HepG2 (cell line): ENCODE measurements around the gene GNG13. TPM values are rescaled to one million over a fixed set of nuclear protein-coding genes. Genes with fewer than 3 reads are reported as not detected.
A peak's percentile ranks its signal among the peaks of the same experiment; 100 is the strongest.

ENCODE experiments used
- ATAC-seq: fragments of 200-7000 bp; cut with Tn5 transposase; 3 replicates; pipeline ENCODE4 v1.9.1; 2020; ENCODE audit warnings: mild to moderate bottlenecking, moderate library complexity
- BruUV-seq: library from RNA; stranded (reverse); fragments of 400-500 nt; replicated peaks from 2 replicates; lab custom pipeline; 2021; lab: Mats Ljungman, UMichigan
- CTCF ChIA-PET: fragments of 300-600 bp; formaldehyde crosslinking; extraction: SDS; loops from one replicate; lab custom pipeline; 2021; ENCODE audit warnings: low total read pairs, inconsistent platforms, low intra/inter-chr PET ratio; lab: Yijun Ruan, JAX
- POLR2A ChIA-PET: fragments of 350-600 bp; sonication (Branson Sonifier 250); formaldehyde crosslinking; loops from one replicate; lab custom pipeline; 2020; ENCODE audit warnings: antibody characterized with exemption, inconsistent platforms; lab: Yijun Ruan, JAX
- DNase-seq: peaks from one replicate; pipeline ENCODE4 v3.0.0-alpha.2; 2015; ENCODE audit warnings: low spot score
- FAIRE-seq: peaks from 3 replicates; lab custom pipeline; 2011; peaks lifted over from hg19 to GRCh38; lab: Jason Lieb, UNC
- H2AFZ ChIP-seq: one replicate; pipeline ENCODE4 v1.6.1; 2011; ENCODE audit warnings: low read length, inconsistent platforms
- H3K27ac ChIP-seq: fragments of 300-600 bp; 3 replicates; pipeline ENCODE4 v1.8.0; 2011; ENCODE audit warnings: mixed run types, mild to moderate bottlenecking, mixed read lengths, low read length, inconsistent platforms; ENCODE audit not compliant: insufficient read depth; ENCODE audit errors: extremely low read length
- H3K27me3 ChIP-seq, 2 experiments: fragments of 200-600 bp in 1 of 2; 2 replicates in 1 of 2; 3 replicates in 1 of 2; pipeline versions ENCODE4 v1.6.0 to v1.8.0; 2011; ENCODE audit warnings: low read length in 2 of 2, mild to moderate bottlenecking in 2 of 2, moderate library complexity in 2 of 2, inconsistent platforms in 1 of 2; ENCODE audit not compliant: insufficient read depth in 2 of 2, control insufficient read depth in 1 of 2
- H3K36me3 ChIP-seq, 2 experiments: fragments of 200-600 bp in 1 of 2; replicated peaks in 1 of 2; 2 replicates in 1 of 2; 3 replicates in 1 of 2; pipeline versions ENCODE4 v1.5.1 to v1.8.0; 2011; ENCODE audit warnings: low read length in 2 of 2, inconsistent platforms in 1 of 2; ENCODE audit not compliant: insufficient read depth in 2 of 2, control insufficient read depth in 1 of 2
- H3K4me1 ChIP-seq: 2 replicates; pipeline ENCODE4 v1.5.1; 2012; ENCODE audit warnings: low read length, inconsistent platforms; ENCODE audit not compliant: insufficient read depth
- H3K4me2 ChIP-seq: 2 replicates; pipeline ENCODE4 v1.6.0; 2011; ENCODE audit warnings: low read depth, low read length, inconsistent platforms
- H3K4me3 ChIP-seq, 3 experiments: fragments of 200-600 bp in 1 of 3; sonication (generic), shearing (Covaris generic) in 1 of 3; replicated peaks in 1 of 3; 2 replicates each; pipeline ENCODE4 v1.5.1; 2011 to 2016; ENCODE audit warnings: low read length in 3 of 3, inconsistent platforms in 2 of 3, low read depth in 2 of 3, mild to moderate bottlenecking in 2 of 3, control low read depth in 1 of 3, mixed read lengths in 1 of 3; ENCODE audit not compliant: insufficient read depth in 1 of 3
- H3K79me2 ChIP-seq: one replicate; pipeline ENCODE4 v1.6.1; 2011; ENCODE audit warnings: low read length, inconsistent platforms; ENCODE audit not compliant: insufficient read depth
- H3K9ac ChIP-seq: 2 replicates; pipeline ENCODE4 v1.6.0; 2011; ENCODE audit warnings: mild to moderate bottlenecking, low read depth, low read length, inconsistent platforms; ENCODE audit not compliant: insufficient read depth
- H3K9me3 ChIP-seq: 2 replicates; pipeline ENCODE4 v1.5.1; 2012; ENCODE audit warnings: mild to moderate bottlenecking, low read length
- H4K20me1 ChIP-seq: 2 replicates; pipeline ENCODE4 v1.6.0; 2011; ENCODE audit warnings: inconsistent platforms, mild to moderate bottlenecking, low read length, moderate library complexity; ENCODE audit not compliant: insufficient read depth
- BHLHE40 ChIP-seq: IDR thresholded peaks from 2 replicates; pipeline ENCODE4 v1.6.1; 2011; ENCODE audit warnings: low read length, improper control_type of control experiment
- CBX5 ChIP-seq: sonication (generic); formaldehyde crosslinking; IDR thresholded peaks from 2 replicates; pipeline ENCODE4 v1.4.0; 2020; ENCODE audit warnings: missing genetic modification reagents, borderline replicate concordance
- PRMT3 ChIP-seq: sonication (generic); formaldehyde crosslinking; IDR thresholded peaks from 2 replicates; pipeline ENCODE4 v1.8.1; 2022; ENCODE audit warnings: low read depth, mild to moderate bottlenecking, moderate library complexity, missing genetic modification reagents, borderline replicate concordance
- ZNF563 ChIP-seq: sonication (generic); formaldehyde crosslinking; IDR thresholded peaks from 2 replicates; pipeline ENCODE4 v1.8.0; 2022; ENCODE audit warnings: mild to moderate bottlenecking, moderate library complexity, missing genetic modification reagents
- WGBS: methylation state at CpG from one replicate; pipeline ENCODE4 v1.1.6; 2017; ENCODE audit warnings: low lambda C conversion rate; 5-methylcytosine and 5-hydroxymethylcytosine counted together
- in situ Hi-C: cut with HindIII; loops from 2 replicates; pipeline ENCODE4 v1.10.0; 2017; ENCODE audit warnings: low pct_unique_long_range_greater_than_20kb; ENCODE audit not compliant: extremely low pct_ligation_motif_present
- intact Hi-C: fragments of 100-400 bp; cut with micrococcal nuclease; formaldehyde crosslinking; loops from one replicate; pipeline ENCODE4 v1.10.0; 2022; ENCODE audit not compliant: unreplicated experiment
- polyA plus RNA-seq, 8 experiments: library from polyadenylated mRNA; depleted of rRNA in 3 of 8; stranded (reverse) in 7 of 8; unstranded in 1 of 8; fragments of >200 nt; fragmentation: Illumina TruSeq in 4 of 8; extraction: Trizol in 4 of 8; gene quantifications; 2 replicates each; pipeline versions ENCODE4 v1.2.1 to v1.2.3, GENCODE V29; 2011 to 2016; ENCODE audit warnings: low read depth in 4 of 8, missing spikeins in 1 of 8, mixed read lengths in 1 of 8; ENCODE audit not compliant: insufficient read depth in 1 of 8
- total RNA-seq, 5 experiments: library from RNA; depleted of rRNA; stranded (reverse); fragments of >200 nt; fragmentation: Illumina TruSeq; extraction: Trizol; gene quantifications; 2 replicates each; pipeline ENCODE4 v1.2.3, GENCODE V29; 2016; ENCODE audit warnings: low read depth in 1 of 5
- TF ChIP-seq, protein P1 (sequence below): fragments of 450-650 bp; IDR thresholded peaks from 2 replicates; pipeline ENCODE4 v1.6.1; 2016
- TF ChIP-seq, protein P2 (sequence below): IDR thresholded peaks from 2 replicates; pipeline ENCODE4 v1.6.1; 2012; ENCODE audit warnings: inconsistent platforms
- TF ChIP-seq, protein P3 (sequence below): sonication (generic); formaldehyde crosslinking; IDR thresholded peaks from 2 replicates; pipeline ENCODE4 v1.4.0; 2020; ENCODE audit warnings: mild to moderate bottlenecking, low read depth, missing genetic modification reagents
- TF ChIP-seq, protein P4 (sequence below), 2 experiments: sonication (generic) in 1 of 2; formaldehyde crosslinking in 1 of 2; IDR thresholded peaks; 2 replicates each; pipeline versions ENCODE4 v1.5.1 to v1.6.1; 2011 to 2020; ENCODE audit warnings: borderline replicate concordance in 1 of 2, low read depth in 1 of 2, low read length in 1 of 2, mild to moderate bottlenecking in 1 of 2, missing genetic modification reagents in 1 of 2, moderate library complexity in 1 of 2
- TF ChIP-seq, protein P5 (sequence below): sonication (generic); formaldehyde crosslinking; IDR thresholded peaks from 2 replicates; pipeline ENCODE4 v1.4.0; 2020; ENCODE audit warnings: missing genetic modification reagents, mild to moderate bottlenecking, borderline replicate concordance

GNG13 gene
- total and polyA plus RNA-seq, 2 of the 13 experiments (the other 11 are each of a cell fraction or from before 2014, with no cell fraction given) = not detected

DNA sequence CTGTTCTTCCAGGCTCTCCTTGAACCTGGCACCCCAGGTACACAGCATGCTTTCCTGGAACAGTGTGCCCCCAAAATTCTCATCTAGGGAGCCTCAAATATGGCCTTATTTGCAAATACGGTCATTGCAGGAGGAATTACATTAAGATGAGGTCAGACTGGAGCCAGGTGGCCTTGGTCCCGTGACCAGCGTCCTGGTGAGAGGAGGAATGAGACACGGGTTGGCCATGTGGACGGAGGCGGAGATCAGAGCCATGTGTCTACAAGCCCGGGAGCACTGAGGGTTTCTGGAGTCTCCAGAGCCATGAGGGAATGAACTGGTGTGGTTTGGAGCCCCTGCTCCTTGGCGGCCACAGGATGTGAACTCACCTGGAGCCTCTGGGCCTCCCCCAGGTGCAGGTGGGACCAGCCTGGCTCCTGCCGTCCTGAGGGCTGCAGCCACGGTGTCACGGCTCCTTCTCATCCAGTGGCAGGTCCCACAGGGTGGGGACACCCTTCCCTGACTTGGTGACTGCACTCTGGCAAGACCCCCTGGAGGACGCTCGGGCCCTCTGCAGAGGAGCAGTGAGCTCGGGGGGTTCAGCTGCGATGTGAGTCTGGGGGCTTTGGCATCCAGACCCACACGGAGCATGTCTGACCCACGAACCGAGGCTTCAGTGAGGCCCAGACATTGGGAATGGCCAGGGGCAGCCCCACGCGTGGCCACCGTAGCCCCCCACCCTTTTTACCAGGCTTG, 21.8 kb upstream of the GNG13 start:
- no peak overlapping the region for H2AFZ ChIP-seq
- no peak overlapping the region for H3K4me2 ChIP-seq
- H3K4me1 ChIP-seq = no peaks in the 10 kb centered on the region
- H3K79me2 ChIP-seq = no peaks in the 10 kb centered on the region
- POLR2A ChIA-PET = no interaction called here
- 0 out of 2 replicates have a peak, but pooled peaks cover 5% of the 10 kb centered on the region for H3K9me3 ChIP-seq
- BruUV-seq = no TSS peak
- CTCF ChIA-PET = no interaction called here
- ATAC-seq = peak; percentile 45
- FAIRE-seq = no peak
- no peak overlapping the region for H3K9ac ChIP-seq
- in situ Hi-C loops = loop anchor here (25.0 kb wide), 1 partner anchor 390 kb away; no protein-coding TSS in a partner anchor
- no peak overlapping the region for H3K4me3 ChIP-seq
- DNase-seq = peak; percentile 25
- TF ChIP-seq CBX5 (CRISPR knock-in tag) = no peak
- TF ChIP-seq ZNF563 (CRISPR knock-in tag) = no peak
- TF ChIP-seq, protein P1, sequence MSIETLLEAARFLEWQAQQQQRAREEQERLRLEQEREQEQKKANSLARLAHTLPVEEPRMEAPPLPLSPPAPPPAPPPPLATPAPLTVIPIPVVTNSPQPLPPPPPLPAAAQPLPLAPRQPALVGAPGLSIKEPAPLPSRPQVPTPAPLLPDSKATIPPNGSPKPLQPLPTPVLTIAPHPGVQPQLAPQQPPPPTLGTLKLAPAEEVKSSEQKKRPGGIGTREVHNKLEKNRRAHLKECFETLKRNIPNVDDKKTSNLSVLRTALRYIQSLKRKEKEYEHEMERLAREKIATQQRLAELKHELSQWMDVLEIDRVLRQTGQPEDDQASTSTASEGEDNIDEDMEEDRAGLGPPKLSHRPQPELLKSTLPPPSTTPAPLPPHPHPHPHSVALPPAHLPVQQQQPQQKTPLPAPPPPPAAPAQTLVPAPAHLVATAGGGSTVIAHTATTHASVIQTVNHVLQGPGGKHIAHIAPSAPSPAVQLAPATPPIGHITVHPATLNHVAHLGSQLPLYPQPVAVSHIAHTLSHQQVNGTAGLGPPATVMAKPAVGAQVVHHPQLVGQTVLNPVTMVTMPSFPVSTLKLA = peak; percentile 34
- TF ChIP-seq PRMT3 (CRISPR knock-in tag) = no peak
- TF ChIP-seq, protein P2, sequence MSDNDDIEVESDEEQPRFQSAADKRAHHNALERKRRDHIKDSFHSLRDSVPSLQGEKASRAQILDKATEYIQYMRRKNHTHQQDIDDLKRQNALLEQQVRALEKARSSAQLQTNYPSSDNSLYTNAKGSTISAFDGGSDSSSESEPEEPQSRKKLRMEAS = peak; percentile 17; the same call in 1 of the 2 replicates
- TF ChIP-seq, protein P3, sequence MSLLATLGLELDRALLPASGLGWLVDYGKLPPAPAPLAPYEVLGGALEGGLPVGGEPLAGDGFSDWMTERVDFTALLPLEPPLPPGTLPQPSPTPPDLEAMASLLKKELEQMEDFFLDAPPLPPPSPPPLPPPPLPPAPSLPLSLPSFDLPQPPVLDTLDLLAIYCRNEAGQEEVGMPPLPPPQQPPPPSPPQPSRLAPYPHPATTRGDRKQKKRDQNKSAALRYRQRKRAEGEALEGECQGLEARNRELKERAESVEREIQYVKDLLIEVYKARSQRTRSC (CRISPR knock-in tag) = no peak
- TF ChIP-seq, protein P4, sequence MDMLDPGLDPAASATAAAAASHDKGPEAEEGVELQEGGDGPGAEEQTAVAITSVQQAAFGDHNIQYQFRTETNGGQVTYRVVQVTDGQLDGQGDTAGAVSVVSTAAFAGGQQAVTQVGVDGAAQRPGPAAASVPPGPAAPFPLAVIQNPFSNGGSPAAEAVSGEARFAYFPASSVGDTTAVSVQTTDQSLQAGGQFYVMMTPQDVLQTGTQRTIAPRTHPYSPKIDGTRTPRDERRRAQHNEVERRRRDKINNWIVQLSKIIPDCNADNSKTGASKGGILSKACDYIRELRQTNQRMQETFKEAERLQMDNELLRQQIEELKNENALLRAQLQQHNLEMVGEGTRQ (IDR thresholded peaks at IDR 0.05; ENCODE audit: low read depth, low read length) = peak; percentile 26; the same call in 1 of the 2 replicates
- TF ChIP-seq, protein P4 (CRISPR knock-in tag; IDR thresholded peaks at IDR 0.05; ENCODE audit: borderline replicate concordance) = no peak
- TF ChIP-seq BHLHE40 = peak; percentile 49; the same call in 1 of the 2 replicates
- TF ChIP-seq, protein P5, sequence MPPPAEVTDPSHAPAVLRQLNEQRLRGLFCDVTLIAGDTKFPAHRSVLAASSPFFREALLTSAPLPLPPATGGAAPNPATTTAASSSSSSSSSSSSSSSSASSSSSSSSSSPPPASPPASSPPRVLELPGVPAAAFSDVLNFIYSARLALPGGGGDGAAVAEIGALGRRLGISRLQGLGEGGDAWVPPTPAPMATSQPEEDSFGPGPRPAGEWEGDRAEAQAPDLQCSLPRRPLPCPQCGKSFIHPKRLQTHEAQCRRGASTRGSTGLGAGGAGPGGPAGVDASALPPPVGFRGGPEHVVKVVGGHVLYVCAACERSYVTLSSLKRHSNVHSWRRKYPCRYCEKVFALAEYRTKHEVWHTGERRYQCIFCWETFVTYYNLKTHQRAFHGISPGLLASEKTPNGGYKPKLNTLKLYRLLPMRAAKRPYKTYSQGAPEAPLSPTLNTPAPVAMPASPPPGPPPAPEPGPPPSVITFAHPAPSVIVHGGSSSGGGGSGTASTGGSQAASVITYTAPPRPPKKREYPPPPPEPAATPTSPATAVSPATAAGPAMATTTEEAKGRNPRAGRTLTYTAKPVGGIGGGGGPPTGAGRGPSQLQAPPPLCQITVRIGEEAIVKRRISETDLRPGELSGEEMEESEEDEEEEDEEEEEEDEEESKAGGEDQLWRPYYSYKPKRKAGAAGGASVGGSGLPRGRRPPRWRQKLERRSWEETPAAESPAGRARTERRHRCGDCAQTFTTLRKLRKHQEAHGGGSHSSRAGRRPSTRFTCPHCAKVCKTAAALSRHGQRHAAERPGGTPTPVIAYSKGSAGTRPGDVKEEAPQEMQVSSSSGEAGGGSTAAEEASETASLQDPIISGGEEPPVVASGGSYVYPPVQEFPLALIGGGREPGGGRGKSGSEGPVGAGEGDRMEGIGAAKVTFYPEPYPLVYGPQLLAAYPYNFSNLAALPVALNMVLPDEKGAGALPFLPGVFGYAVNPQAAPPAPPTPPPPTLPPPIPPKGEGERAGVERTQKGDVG (CRISPR knock-in tag) = no peak
- 0 out of 2 replicates have a peak, but pooled peaks cover 3% of the 10 kb centered on the region for H4K20me1 ChIP-seq
- intact Hi-C loops = no loop called here
- H3K27ac ChIP-seq = no peak overlapping the region
- peaks cover 14 to 75% of the 10 kb centered on the region in 2 experiments for H3K27me3 ChIP-seq
- WGBS = 15% methylated on average over 5 of the region's 21 CpGs
- H3K36me3 ChIP-seq = no peaks in the 10 kb centered on the region
